Mucosa of rectum (tissue), 2 donors: Measurements from ENCODE around the gene CASQ1.

ENCODE experiments used
- H3K27ac ChIP-seq, 2 donors: one replicate each; pipeline ENCODE4 v1.7.0; 2013; ENCODE audit warnings: inconsistent platforms in 2 of 2, low read depth in 2 of 2, low read length in 2 of 2
- H3K27me3 ChIP-seq, 2 donors: one replicate each; pipeline ENCODE4 v1.7.0; 2013; ENCODE audit warnings: low read length in 2 of 2; ENCODE audit not compliant: control insufficient read depth in 2 of 2, insufficient read depth in 2 of 2
- H3K36me3 ChIP-seq, 2 donors: one replicate each; pipeline ENCODE4 v1.7.0; 2013; ENCODE audit warnings: low read length in 2 of 2; ENCODE audit not compliant: control insufficient read depth in 2 of 2, insufficient read depth in 2 of 2
- H3K4me1 ChIP-seq, 2 donors: one replicate each; pipeline ENCODE4 v1.7.0; 2013; ENCODE audit warnings: low read length in 2 of 2, mild to moderate bottlenecking in 1 of 2; ENCODE audit not compliant: control insufficient read depth in 2 of 2, insufficient read depth in 2 of 2
- H3K4me3 ChIP-seq, 2 donors: one replicate each; pipeline ENCODE4 v1.7.0; 2013; ENCODE audit warnings: low read length in 2 of 2
- H3K9ac ChIP-seq, 2 donors: one replicate each; pipeline ENCODE4 v1.7.0; 2013; ENCODE audit warnings: low read length in 2 of 2, low read depth in 1 of 2, mild to moderate bottlenecking in 1 of 2
- H3K9me3 ChIP-seq, 2 donors: one replicate each; pipeline ENCODE4 v1.7.0; 2013; ENCODE audit warnings: low read length in 2 of 2; ENCODE audit not compliant: control insufficient read depth in 2 of 2
- donor health status: healthy.
- donor health status: Normal muscosa, but diverticular disease.

CASQ1 gene

GRCh38 chr1:160209321-160210046 lies 19.1 kb downstream of the CASQ1 start:
- peaks cover 14 to 25% of the 10 kb centered on the region in 2 donors for H3K4me1 ChIP-seq
- H3K4me3 ChIP-seq: no peak overlapping the region
- H3K9ac ChIP-seq: no peak overlapping the region
- H3K27ac ChIP-seq: no peak overlapping the region
- H3K36me3 ChIP-seq: peaks cover 29 to 36% of the 10 kb centered on the region in 2 donors
- H3K9me3 ChIP-seq: no peaks in the 10 kb centered on the region
- no peaks in the 10 kb centered on the region for H3K27me3 ChIP-seq

GRCh38 chr1:160210561-160210960 lies 20.2 kb downstream of the CASQ1 start:
- no peaks in the 10 kb centered on the region for H3K27me3 ChIP-seq
- no peak overlapping the region for H3K9ac ChIP-seq
- H3K4me3 ChIP-seq: no peak overlapping the region
- H3K9me3 ChIP-seq: no peaks in the 10 kb centered on the region
- H3K27ac ChIP-seq: no peak overlapping the region
- H3K4me1 ChIP-seq: peaks cover 14 to 27% of the 10 kb centered on the region in 2 donors
- peaks cover 37 to 42% of the 10 kb centered on the region in 2 donors for H3K36me3 ChIP-seq

- H3K4me3 ChIP-seq: no peak overlapping the region
- H3K9ac ChIP-seq: no peak overlapping the region
- H3K36me3 ChIP-seq: peaks cover 43 to 48% of the 10 kb centered on the region in 2 donors
- no peaks in the 10 kb centered on the region for H3K9me3 ChIP-seq
- H3K4me1 ChIP-seq: peaks cover 9 to 22% of the 10 kb centered on the region in 2 donors
- H3K27me3 ChIP-seq: no peaks in the 10 kb centered on the region
- H3K27ac ChIP-seq: no peak overlapping the region
These were observed 20.8 kb downstream of the CASQ1 start for GRCh38 chr1:160211046-160211790.

- Histone ChIP-seq H3K4me1 (peaks cover 21 to 26% of the 10 kb centered on the region in 2 donors), H3K36me3 (peaks cover 66 to 67% of the 10 kb centered on the region in 2 donors)
These were observed 24.2 kb downstream of the CASQ1 start for GRCh38 chr1:160214481-160215140.

GRCh38 chr1:160216301-160216700 lies 25.9 kb downstream of the CASQ1 start:
- Histone ChIP-seq H3K9ac (no peak overlapping the region), H3K36me3 (peaks cover 74 to 79% of the 10 kb centered on the region in 2 donors), H3K27me3 (no peaks in the 10 kb centered on the region), H3K9me3 (no peaks in the 10 kb centered on the region), H3K27ac (no peak overlapping the region), H3K4me3 (no peak overlapping the region), H3K4me1 (peaks cover 21 to 26% of the 10 kb centered on the region in 2 donors)

More at GRCh38 chr1:160214481-160215140, 24.2 kb downstream of the CASQ1 start:
- Histone ChIP-seq H3K9me3 (no peaks in the 10 kb centered on the region), H3K9ac (no peak overlapping the region), H3K27ac (no peak overlapping the region), H3K27me3 (no peaks in the 10 kb centered on the region), H3K4me3 (no peak overlapping the region)

- Histone ChIP-seq H3K36me3 (peaks cover 76 to 78% of the 10 kb centered on the region in 2 donors), H3K4me3 (peak overlapping the region in 1 of 2 donors; percentile 14), H3K9ac (peak overlapping the region in 1 of 2 donors; percentile 9), H3K27ac (peak overlapping the region; percentile 39 to 59), H3K9me3 (no peaks in the 10 kb centered on the region), H3K27me3 (no peaks in the 10 kb centered on the region), H3K4me1 (peaks cover 21 to 26% of the 10 kb centered on the region in 2 donors)
These were observed 27.2 kb downstream of the CASQ1 start for GRCh38 chr1:160217481-160218051.

DNA sequence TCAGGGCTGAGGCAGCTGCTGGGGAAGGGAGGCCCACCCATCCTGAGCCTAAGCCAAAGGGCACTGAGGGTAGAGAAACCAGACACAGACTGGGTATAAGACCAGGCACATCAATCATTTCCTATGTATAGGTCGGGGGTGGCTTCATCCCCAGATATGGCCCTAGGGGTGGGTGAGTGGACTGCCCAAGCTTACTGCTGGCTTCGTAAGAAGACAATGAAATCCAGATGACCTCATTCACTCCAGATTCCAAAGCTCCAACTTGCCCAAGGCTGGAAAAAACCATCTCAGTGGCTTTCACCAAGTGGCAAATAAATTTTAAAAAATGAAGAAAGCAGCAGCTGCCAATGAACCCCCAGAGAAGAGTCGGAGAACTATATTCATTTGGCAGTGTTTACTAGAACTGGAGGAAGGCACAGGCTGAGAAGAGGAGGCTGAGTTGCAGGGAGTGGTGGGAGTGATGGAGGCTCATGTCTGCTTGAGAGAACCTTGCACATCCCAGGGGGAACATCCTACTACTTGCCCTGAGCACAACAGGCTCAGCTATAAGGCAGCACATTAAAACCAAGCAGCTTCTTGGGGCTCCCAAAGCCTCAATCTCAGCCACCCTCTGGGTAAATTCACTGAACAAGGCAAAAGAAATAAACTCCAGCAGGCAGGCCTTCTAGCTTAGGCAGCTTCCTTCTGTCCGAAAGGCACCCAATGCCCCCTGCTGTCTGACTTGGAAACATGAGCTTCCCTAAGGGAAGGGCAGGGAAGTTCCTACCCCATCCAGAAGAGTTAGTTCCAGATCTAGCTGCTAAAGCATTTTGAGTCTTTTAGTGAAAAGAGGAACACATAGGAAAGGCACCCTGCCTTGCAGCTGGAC lies 28.9 kb downstream of the CASQ1 start:
- Histone ChIP-seq H3K27ac (peak overlapping the region in 1 of 2 donors; percentile 33), H3K4me1 (peaks cover 18 to 22% of the 10 kb centered on the region in 2 donors), H3K27me3 (no peaks in the 10 kb centered on the region), H3K9ac (no peak overlapping the region), H3K4me3 (no peak overlapping the region), H3K36me3 (peaks cover 79 to 80% of the 10 kb centered on the region in 2 donors), H3K9me3 (no peaks in the 10 kb centered on the region)

DNA sequence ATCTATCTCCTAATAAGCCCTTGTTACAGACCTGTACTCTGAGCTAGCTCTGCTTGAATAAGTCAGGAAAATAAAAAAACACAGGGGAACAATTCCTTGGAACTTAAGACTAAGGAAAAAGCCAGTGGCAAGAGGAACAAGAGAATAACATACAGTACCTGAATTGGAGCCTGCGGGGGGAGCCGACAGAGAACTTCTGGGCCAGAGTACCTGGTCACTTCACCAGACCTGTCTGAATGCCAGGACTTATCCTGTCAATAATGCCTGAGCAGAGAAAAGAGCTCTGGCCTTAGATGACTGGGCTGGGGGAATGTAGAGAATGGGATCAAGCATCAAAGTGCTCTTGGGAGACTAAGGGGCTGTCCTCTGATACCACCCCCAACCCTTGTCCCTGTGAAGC lies 29.9 kb downstream of the CASQ1 start:
- Histone ChIP-seq H3K27ac (no peak overlapping the region), H3K36me3 (peaks cover 84 to 85% of the 10 kb centered on the region in 2 donors), H3K27me3 (no peaks in the 10 kb centered on the region), H3K9me3 (no peaks in the 10 kb centered on the region), H3K4me1 (peaks cover 15 to 18% of the 10 kb centered on the region in 2 donors), H3K4me3 (no peak overlapping the region), H3K9ac (no peak overlapping the region)

GRCh38 chr1:160221089-160221488 lies 30.7 kb downstream of the CASQ1 start:
- H3K27me3 ChIP-seq: no peaks in the 10 kb centered on the region
- no peak overlapping the region for H3K4me3 ChIP-seq
- H3K9ac ChIP-seq: no peak overlapping the region
- H3K4me1 ChIP-seq: peaks cover 15 to 18% of the 10 kb centered on the region in 2 donors
- no peak overlapping the region for H3K27ac ChIP-seq
- no peaks in the 10 kb centered on the region for H3K9me3 ChIP-seq
- peaks cover 83 to 85% of the 10 kb centered on the region in 2 donors for H3K36me3 ChIP-seq
